WTC11 (cell line): ENCODE results near the gene S1PR5. TPM values are rescaled to one million over a fixed set of nuclear protein-coding genes. Genes with fewer than 3 reads are reported as not detected.

ENCODE experiments used
- CREM ChIP-seq: sonication (generic); formaldehyde crosslinking; IDR thresholded peaks from 2 replicates; pipeline ENCODE4 v1.8.1; 2022; ENCODE audit warnings: mild to moderate bottlenecking, missing genetic modification reagents, moderate library complexity
- ELF4 ChIP-seq: sonication (generic); formaldehyde crosslinking; IDR thresholded peaks from 2 replicates; pipeline ENCODE4 v1.8.1; 2022; ENCODE audit warnings: low read depth, mild to moderate bottlenecking, moderate library complexity, missing genetic modification reagents
- IRF2 ChIP-seq: sonication (generic); formaldehyde crosslinking; IDR thresholded peaks from 2 replicates; pipeline ENCODE4 v1.8.0; 2022; ENCODE audit warnings: low read depth, missing genetic modification reagents, borderline replicate concordance
- JAZF1 ChIP-seq: fragments of 250-450 bp; sonication (Bioruptor Pico); IDR thresholded peaks from 2 replicates; pipeline ENCODE4 v1.9.0; 2021; ENCODE audit warnings: moderate library complexity, mild to moderate bottlenecking, inconsistent platforms
- MYBL2 ChIP-seq: sonication (generic); formaldehyde crosslinking; IDR thresholded peaks from 2 replicates; pipeline ENCODE4 v1.8.1; 2023; ENCODE audit warnings: mild to moderate bottlenecking, moderate library complexity, missing genetic modification reagents
- OVOL2 ChIP-seq: fragments of 250-450 bp; sonication (Bioruptor Pico); IDR thresholded peaks from 2 replicates; pipeline ENCODE4 v1.9.0; 2021; ENCODE audit warnings: mild to moderate bottlenecking, borderline replicate concordance
- PRRX2 ChIP-seq: fragments of 250-450 bp; sonication (Bioruptor Pico); IDR thresholded peaks from 2 replicates; pipeline ENCODE4 v1.8.0; 2021; ENCODE audit warnings: mild to moderate bottlenecking
- RELA ChIP-seq: sonication (generic); formaldehyde crosslinking; IDR thresholded peaks from 2 replicates; pipeline ENCODE4 v1.8.1; 2022; ENCODE audit warnings: missing genetic modification reagents, mild to moderate bottlenecking, borderline replicate concordance
- SP1 ChIP-seq: sonication (generic); formaldehyde crosslinking; conservative IDR thresholded peaks from 2 replicates; pipeline ENCODE4 v1.8.1; 2022; ENCODE audit warnings: missing genetic modification reagents
- TP53 ChIP-seq: sonication (generic); formaldehyde crosslinking; IDR thresholded peaks from 2 replicates; pipeline ENCODE4 v1.8.1; 2023; ENCODE audit warnings: mild to moderate bottlenecking, missing genetic modification reagents
- ZBTB21 ChIP-seq: sonication (generic); formaldehyde crosslinking; IDR thresholded peaks from 2 replicates; pipeline ENCODE4 v1.8.1; 2023; ENCODE audit warnings: mild to moderate bottlenecking, missing genetic modification reagents, borderline replicate concordance
- ZNF219 ChIP-seq: sonication (generic); formaldehyde crosslinking; IDR thresholded peaks from 2 replicates; pipeline ENCODE4 v1.8.0; 2023; ENCODE audit warnings: missing genetic modification reagents, mild to moderate bottlenecking, borderline replicate concordance
- ZNF232 ChIP-seq: sonication (generic); formaldehyde crosslinking; IDR thresholded peaks from 2 replicates; pipeline ENCODE4 v1.8.0; 2022; ENCODE audit warnings: mild to moderate bottlenecking, missing genetic modification reagents
- ZNF317 ChIP-seq: sonication (generic); formaldehyde crosslinking; IDR thresholded peaks from 2 replicates; pipeline ENCODE4 v1.8.1; 2023; ENCODE audit warnings: low read depth, mild to moderate bottlenecking, moderate library complexity, missing genetic modification reagents, borderline replicate concordance
- ZNF416 ChIP-seq: fragments of 250-450 bp; sonication (Bioruptor Pico); IDR thresholded peaks from 2 replicates; pipeline ENCODE4 v1.9.0; 2021; ENCODE audit warnings: mild to moderate bottlenecking, inconsistent platforms
- total RNA-seq: library from RNA; stranded (reverse); gene quantifications from 3 replicates; pipeline ENCODE4 v1.2.3, GENCODE V29; 2021
- TF ChIP-seq, protein P1 (sequence below): sonication (generic); formaldehyde crosslinking; IDR thresholded peaks from 2 replicates; pipeline ENCODE4 v1.8.1; 2023; ENCODE audit warnings: mild to moderate bottlenecking, missing genetic modification reagents, borderline replicate concordance
- TF ChIP-seq, protein P2 (sequence below): sonication (generic); formaldehyde crosslinking; IDR thresholded peaks from 2 replicates; pipeline ENCODE4 v1.8.1; 2022; ENCODE audit warnings: missing genetic modification reagents, borderline replicate concordance
- TF ChIP-seq, protein P3 (sequence below): fragments of 250-450 bp; sonication (Bioruptor Pico); conservative IDR thresholded peaks from 2 replicates; pipeline ENCODE4 v1.9.0; 2021; ENCODE audit warnings: mild to moderate bottlenecking
- TF ChIP-seq, protein P4 (sequence below): sonication (generic); formaldehyde crosslinking; IDR thresholded peaks from 2 replicates; pipeline ENCODE4 v1.8.1; 2023; ENCODE audit warnings: mild to moderate bottlenecking, missing genetic modification reagents, moderate library complexity
- TF ChIP-seq, protein P5 (sequence below): fragments of 250-450 bp; sonication (Bioruptor Pico); IDR thresholded peaks from 2 replicates; pipeline ENCODE4 v2.1.2; 2022; ENCODE audit warnings: mild to moderate bottlenecking, moderate library complexity
- TF ChIP-seq, protein P6 (sequence below): sonication (generic); formaldehyde crosslinking; IDR thresholded peaks from 2 replicates; pipeline ENCODE4 v1.8.1; 2022; ENCODE audit warnings: mild to moderate bottlenecking, missing genetic modification reagents, moderate library complexity, borderline replicate concordance
- TF ChIP-seq, protein P7 (sequence below): sonication (generic); formaldehyde crosslinking; IDR thresholded peaks from 2 replicates; pipeline ENCODE4 v1.8.1; 2023; ENCODE audit warnings: mild to moderate bottlenecking, missing genetic modification reagents, moderate library complexity
- TF ChIP-seq, protein P8 (sequence below): sonication (generic); formaldehyde crosslinking; IDR thresholded peaks from 2 replicates; pipeline ENCODE4 v1.8.0; 2022; ENCODE audit warnings: mild to moderate bottlenecking, missing genetic modification reagents
- TF ChIP-seq, protein P9 (sequence below): sonication (generic); formaldehyde crosslinking; conservative IDR thresholded peaks from 2 replicates; pipeline ENCODE4 v1.8.1; 2022; ENCODE audit warnings: mild to moderate bottlenecking, missing genetic modification reagents
- TF ChIP-seq, protein P10 (sequence below): fragments of 250-450 bp; sonication (Bioruptor Pico); IDR thresholded peaks from 2 replicates; pipeline ENCODE4 v1.9.0; 2021; ENCODE audit warnings: moderate library complexity, mild to moderate bottlenecking, inconsistent platforms, borderline replicate concordance

The S1PR5 gene
- total RNA-seq, 1 experiment from 2014 or later: 5.4 TPM

DNA sequence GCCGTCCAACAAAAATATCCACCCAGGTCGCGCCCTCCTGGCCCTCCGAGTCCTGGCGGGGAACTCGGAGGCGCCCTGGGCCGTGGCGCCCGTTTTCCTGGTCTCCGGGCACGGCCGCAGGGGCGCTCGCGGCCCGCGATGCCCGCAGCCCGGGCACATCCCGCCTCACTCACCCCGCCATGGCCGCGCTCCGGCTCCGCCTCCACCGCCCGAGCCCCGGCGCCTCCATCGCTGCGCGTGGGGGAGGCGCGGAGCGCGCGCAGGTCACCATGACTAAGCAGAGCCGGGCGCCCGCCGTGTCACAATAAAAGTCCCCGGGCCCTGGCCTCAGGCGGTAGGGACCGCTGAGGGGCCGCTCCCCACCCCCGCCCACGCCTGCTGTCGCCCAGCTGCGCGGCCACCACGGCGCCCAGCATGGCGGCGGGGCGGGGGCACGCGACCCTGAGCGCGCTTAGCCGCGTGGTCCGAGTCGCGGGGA, 14.7 kb downstream of the S1PR5 start (continued):
- TF ChIP-seq, protein P1, sequence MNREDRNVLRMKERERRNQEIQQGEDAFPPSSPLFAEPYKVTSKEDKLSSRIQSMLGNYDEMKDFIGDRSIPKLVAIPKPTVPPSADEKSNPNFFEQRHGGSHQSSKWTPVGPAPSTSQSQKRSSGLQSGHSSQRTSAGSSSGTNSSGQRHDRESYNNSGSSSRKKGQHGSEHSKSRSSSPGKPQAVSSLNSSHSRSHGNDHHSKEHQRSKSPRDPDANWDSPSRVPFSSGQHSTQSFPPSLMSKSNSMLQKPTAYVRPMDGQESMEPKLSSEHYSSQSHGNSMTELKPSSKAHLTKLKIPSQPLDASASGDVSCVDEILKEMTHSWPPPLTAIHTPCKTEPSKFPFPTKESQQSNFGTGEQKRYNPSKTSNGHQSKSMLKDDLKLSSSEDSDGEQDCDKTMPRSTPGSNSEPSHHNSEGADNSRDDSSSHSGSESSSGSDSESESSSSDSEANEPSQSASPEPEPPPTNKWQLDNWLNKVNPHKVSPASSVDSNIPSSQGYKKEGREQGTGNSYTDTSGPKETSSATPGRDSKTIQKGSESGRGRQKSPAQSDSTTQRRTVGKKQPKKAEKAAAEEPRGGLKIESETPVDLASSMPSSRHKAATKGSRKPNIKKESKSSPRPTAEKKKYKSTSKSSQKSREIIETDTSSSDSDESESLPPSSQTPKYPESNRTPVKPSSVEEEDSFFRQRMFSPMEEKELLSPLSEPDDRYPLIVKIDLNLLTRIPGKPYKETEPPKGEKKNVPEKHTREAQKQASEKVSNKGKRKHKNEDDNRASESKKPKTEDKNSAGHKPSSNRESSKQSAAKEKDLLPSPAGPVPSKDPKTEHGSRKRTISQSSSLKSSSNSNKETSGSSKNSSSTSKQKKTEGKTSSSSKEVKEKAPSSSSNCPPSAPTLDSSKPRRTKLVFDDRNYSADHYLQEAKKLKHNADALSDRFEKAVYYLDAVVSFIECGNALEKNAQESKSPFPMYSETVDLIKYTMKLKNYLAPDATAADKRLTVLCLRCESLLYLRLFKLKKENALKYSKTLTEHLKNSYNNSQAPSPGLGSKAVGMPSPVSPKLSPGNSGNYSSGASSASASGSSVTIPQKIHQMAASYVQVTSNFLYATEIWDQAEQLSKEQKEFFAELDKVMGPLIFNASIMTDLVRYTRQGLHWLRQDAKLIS (CRISPR knock-in tag): no peak
- TF ChIP-seq ZNF416 (CRISPR knock-in tag): no peak
- TF ChIP-seq ZNF317 (CRISPR knock-in tag): peak; percentile 5; the same call in 1 of the 2 replicates
- TF ChIP-seq, protein P2, sequence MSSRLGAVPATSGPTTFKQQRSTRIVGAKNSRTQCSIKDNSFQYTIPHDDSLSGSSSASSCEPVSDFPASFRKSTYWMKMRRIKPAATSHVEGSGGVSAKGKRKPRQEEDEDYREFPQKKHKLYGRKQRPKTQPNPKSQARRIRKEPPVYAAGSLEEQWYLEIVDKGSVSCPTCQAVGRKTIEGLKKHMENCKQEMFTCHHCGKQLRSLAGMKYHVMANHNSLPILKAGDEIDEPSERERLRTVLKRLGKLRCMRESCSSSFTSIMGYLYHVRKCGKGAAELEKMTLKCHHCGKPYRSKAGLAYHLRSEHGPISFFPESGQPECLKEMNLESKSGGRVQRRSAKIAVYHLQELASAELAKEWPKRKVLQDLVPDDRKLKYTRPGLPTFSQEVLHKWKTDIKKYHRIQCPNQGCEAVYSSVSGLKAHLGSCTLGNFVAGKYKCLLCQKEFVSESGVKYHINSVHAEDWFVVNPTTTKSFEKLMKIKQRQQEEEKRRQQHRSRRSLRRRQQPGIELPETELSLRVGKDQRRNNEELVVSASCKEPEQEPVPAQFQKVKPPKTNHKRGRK: 0 out of 2 replicates have a peak, but pooled peaks have one; percentile 4
- TF ChIP-seq TP53 (CRISPR knock-in tag): 0 out of 2 replicates have a peak, but pooled peaks have one; percentile 20
- TF ChIP-seq, protein P3, sequence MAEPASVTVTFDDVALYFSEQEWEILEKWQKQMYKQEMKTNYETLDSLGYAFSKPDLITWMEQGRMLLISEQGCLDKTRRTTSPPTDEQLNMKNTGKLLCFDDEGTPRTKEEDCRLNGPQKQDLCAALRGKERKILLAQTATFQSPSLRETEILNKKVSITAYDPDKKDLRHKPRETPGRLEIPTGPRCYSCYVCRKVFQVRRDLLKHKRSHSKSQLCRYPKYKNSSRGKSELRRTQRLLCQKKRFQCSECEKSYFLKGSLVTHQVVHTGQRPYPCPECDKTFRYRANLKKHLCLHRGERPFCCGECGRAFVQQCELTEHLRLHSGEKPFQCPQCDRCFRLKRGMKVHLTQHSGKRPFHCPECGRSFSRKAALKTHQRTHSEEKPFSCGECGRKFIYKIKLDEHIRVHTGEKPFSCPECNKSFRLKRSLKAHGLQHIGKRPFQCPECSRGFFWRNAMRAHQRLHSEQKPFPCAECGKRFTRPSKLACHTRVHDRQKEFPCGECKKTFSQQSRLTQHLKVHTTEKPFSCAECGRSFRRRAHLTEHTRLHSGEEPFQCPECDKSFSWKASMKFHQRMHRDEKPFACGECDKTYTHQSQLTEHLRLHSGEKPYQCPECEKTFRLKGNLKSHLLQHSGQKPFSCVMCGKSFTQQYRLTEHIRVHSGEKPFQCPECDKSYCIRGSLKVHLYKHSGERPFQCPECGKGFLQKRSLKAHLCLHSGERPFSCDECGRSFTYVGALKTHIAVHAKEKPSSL (CRISPR knock-in tag): no peak
- TF ChIP-seq RELA (CRISPR knock-in tag): no peak
- TF ChIP-seq SP1 (CRISPR knock-in tag): peak; percentile 84
- TF ChIP-seq CREM: no peak
- TF ChIP-seq IRF2 (CRISPR knock-in tag): no peak
- TF ChIP-seq OVOL2 (CRISPR knock-in tag): no peak
- TF ChIP-seq, protein P4, sequence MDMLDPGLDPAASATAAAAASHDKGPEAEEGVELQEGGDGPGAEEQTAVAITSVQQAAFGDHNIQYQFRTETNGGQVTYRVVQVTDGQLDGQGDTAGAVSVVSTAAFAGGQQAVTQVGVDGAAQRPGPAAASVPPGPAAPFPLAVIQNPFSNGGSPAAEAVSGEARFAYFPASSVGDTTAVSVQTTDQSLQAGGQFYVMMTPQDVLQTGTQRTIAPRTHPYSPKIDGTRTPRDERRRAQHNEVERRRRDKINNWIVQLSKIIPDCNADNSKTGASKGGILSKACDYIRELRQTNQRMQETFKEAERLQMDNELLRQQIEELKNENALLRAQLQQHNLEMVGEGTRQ: no peak; the same call in none of the 2 replicates
- no peak for TF ChIP-seq ZNF232 (CRISPR knock-in tag)
- TF ChIP-seq JAZF1 (CRISPR knock-in tag): no peak
- TF ChIP-seq MYBL2: peak; percentile 68; the same call in 1 of the 2 replicates
- TF ChIP-seq ELF4 (CRISPR knock-in tag): 0 out of 2 replicates have a peak, but pooled peaks have one; percentile 87
- TF ChIP-seq, protein P5, sequence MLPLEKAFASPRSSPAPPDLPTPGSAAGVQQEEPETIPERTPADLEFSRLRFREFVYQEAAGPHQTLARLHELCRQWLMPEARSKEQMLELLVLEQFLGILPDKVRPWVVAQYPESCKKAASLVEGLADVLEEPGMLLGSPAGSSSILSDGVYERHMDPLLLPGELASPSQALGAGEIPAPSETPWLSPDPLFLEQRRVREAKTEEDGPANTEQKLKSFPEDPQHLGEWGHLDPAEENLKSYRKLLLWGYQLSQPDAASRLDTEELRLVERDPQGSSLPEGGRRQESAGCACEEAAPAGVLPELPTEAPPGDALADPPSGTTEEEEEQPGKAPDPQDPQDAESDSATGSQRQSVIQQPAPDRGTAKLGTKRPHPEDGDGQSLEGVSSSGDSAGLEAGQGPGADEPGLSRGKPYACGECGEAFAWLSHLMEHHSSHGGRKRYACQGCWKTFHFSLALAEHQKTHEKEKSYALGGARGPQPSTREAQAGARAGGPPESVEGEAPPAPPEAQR (CRISPR knock-in tag): no peak
- TF ChIP-seq PRRX2 (CRISPR knock-in tag): no peak
- TF ChIP-seq, protein P6, sequence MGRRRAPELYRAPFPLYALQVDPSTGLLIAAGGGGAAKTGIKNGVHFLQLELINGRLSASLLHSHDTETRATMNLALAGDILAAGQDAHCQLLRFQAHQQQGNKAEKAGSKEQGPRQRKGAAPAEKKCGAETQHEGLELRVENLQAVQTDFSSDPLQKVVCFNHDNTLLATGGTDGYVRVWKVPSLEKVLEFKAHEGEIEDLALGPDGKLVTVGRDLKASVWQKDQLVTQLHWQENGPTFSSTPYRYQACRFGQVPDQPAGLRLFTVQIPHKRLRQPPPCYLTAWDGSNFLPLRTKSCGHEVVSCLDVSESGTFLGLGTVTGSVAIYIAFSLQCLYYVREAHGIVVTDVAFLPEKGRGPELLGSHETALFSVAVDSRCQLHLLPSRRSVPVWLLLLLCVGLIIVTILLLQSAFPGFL: no peak
- TF ChIP-seq, protein P7, sequence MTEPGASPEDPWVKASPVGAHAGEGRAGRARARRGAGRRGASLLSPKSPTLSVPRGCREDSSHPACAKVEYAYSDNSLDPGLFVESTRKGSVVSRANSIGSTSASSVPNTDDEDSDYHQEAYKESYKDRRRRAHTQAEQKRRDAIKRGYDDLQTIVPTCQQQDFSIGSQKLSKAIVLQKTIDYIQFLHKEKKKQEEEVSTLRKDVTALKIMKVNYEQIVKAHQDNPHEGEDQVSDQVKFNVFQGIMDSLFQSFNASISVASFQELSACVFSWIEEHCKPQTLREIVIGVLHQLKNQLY: no peak
- TF ChIP-seq ZBTB21 (CRISPR knock-in tag): no peak; the same call in 1 of the 2 replicates
- TF ChIP-seq, protein P8, sequence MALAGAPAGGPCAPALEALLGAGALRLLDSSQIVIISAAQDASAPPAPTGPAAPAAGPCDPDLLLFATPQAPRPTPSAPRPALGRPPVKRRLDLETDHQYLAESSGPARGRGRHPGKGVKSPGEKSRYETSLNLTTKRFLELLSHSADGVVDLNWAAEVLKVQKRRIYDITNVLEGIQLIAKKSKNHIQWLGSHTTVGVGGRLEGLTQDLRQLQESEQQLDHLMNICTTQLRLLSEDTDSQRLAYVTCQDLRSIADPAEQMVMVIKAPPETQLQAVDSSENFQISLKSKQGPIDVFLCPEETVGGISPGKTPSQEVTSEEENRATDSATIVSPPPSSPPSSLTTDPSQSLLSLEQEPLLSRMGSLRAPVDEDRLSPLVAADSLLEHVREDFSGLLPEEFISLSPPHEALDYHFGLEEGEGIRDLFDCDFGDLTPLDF: no peak
- TF ChIP-seq, protein P9, sequence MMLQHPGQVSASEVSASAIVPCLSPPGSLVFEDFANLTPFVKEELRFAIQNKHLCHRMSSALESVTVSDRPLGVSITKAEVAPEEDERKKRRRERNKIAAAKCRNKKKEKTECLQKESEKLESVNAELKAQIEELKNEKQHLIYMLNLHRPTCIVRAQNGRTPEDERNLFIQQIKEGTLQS (CRISPR knock-in tag): no peak
- TF ChIP-seq ZNF219 (CRISPR knock-in tag): no peak
- TF ChIP-seq, protein P10, sequence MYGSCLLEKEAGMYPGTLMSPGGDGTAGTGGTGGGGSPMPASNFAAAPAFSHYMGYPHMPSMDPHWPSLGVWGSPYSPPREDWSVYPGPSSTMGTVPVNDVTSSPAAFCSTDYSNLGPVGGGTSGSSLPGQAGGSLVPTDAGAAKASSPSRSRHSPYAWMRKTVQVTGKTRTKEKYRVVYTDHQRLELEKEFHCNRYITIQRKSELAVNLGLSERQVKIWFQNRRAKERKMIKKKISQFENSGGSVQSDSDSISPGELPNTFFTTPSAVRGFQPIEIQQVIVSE: no peak
